Fibroblast of lung (primary cell): ENCODE measurements around the gene WWOX.

Experiments used
- EZH2 ChIP-seq: IDR thresholded peaks from 2 replicates; pipeline ENCODE4 v1.5.1; 2012; ENCODE audit warnings: low read length, control low read depth, mild to moderate bottlenecking; ENCODE audit errors: missing control alignments
- TF ChIP-seq, protein P1 (sequence below), 2 donors: IDR thresholded peaks in 1 of 2; conservative IDR thresholded peaks in 1 of 2; 1 replicate in 1 of 2; 2 replicates in 1 of 2; pipeline ENCODE4 v1.5.1; 2011 to 2012; ENCODE audit warnings: low read length in 2 of 2, control low read depth in 1 of 2, inconsistent platforms in 1 of 2, low read depth in 1 of 2, mild to moderate bottlenecking in 1 of 2

DNA sequence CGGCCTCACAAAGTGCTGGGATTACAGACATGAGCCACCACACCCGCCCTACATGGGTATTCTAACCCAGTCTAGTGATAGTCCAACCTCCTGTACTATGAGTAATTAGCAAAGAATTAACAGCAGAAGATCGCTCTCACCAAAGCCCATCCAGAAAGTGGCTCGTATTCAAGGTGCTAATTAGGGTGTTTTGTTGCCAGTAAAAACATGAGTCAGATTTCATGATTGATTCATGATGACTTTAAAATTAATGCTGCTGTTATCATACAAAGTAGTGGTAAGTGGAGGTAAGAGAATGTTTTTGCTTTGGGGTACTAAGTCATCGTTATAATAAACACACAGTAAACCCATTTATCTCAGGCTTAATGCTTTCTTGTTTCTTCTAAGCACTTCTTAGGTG, 428.8 kb downstream of the WWOX start:
- TF ChIP-seq EZH2, result no peak
- TF ChIP-seq, protein P1, sequence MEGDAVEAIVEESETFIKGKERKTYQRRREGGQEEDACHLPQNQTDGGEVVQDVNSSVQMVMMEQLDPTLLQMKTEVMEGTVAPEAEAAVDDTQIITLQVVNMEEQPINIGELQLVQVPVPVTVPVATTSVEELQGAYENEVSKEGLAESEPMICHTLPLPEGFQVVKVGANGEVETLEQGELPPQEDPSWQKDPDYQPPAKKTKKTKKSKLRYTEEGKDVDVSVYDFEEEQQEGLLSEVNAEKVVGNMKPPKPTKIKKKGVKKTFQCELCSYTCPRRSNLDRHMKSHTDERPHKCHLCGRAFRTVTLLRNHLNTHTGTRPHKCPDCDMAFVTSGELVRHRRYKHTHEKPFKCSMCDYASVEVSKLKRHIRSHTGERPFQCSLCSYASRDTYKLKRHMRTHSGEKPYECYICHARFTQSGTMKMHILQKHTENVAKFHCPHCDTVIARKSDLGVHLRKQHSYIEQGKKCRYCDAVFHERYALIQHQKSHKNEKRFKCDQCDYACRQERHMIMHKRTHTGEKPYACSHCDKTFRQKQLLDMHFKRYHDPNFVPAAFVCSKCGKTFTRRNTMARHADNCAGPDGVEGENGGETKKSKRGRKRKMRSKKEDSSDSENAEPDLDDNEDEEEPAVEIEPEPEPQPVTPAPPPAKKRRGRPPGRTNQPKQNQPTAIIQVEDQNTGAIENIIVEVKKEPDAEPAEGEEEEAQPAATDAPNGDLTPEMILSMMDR (conservative IDR thresholded peaks at IDR 0.05 in 1 of 2, IDR thresholded peaks at IDR 0.05 in 1 of 2; ENCODE audit: low read depth in 1 of 2, low read length in 2 of 2), result no peak
